Measurements from ENCODE around the gene PNLIPRP3. TPM values are rescaled to one million over a fixed set of nuclear protein-coding genes. Genes with fewer than 3 reads are reported as not detected.

Gene PNLIPRP3
- total and polyA plus RNA-seq, 7 experiments from 2014 or later: not detected

DNA sequence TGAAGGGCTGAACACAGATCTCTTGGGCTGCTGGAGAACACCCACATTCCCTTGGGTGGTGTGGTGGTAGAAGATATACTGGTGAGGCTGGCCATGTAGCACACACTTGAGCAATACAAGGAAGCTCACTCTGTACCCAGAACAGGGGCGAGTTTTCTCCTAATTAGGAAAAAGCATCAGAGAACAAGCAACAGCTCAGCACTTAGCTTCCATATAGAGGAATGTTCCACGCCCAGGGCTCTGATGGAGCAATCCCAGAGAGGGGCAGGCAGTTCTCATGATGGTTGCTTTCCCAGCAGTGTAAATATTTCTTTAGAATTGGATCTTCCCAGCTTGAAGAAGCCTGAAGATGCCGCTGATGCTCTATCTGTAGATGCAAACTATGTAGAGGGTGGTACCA lies 97.1 kb downstream of the PNLIPRP3 start:
- Mint-ChIP-seq H3K4me1 (no peaks in the 10 kb centered on the region), H3K4me3 (no peak overlapping the region), H3K27ac (no peak overlapping the region), H3K36me3 (no peaks in the 10 kb centered on the region), H3K27me3 (peaks cover 0 to 16% (median 14%) of the 10 kb centered on the region in 5 donors), H3K9me3 (peaks cover 0 to 3% (median 0%) of the 10 kb centered on the region in 11 donors)
- H3K27ac ChIP-seq (ENCODE audit: low read depth, low read length): no peak overlapping the region
- H3K4me1 ChIP-seq (ENCODE audit: control insufficient read depth in 2 of 2, insufficient read depth in 2 of 2, low read length in 2 of 2): no peaks in the 10 kb centered on the region
- intact Hi-C loops (cut with micrococcal nuclease): loop anchor here in 1 of 2 donors (5.0 kb wide), 1 partner anchor 243 kb away; no protein-coding TSS in a partner anchor
- ATAC-seq (no peak), DNase-seq (no peak)
- no peaks in the 10 kb centered on the region for H3K27me3 ChIP-seq (ENCODE audit: control insufficient read depth in 2 of 2, insufficient read depth in 2 of 2, low read length in 2 of 2)
- H3K4me3 ChIP-seq (ENCODE audit: low read length): no peak overlapping the region
- ChIA-PET CTCF (interaction anchor here (0.6 kb wide), 1 partner anchor 1932 kb away, joined by 3 read pairs; no protein-coding TSS in a partner anchor), POLR2A (no interaction called here)
- H3K9me3 ChIP-seq (ENCODE audit: control insufficient read depth in 2 of 3, low read length in 3 of 3): no peaks in the 10 kb centered on the region
- no peaks in the 10 kb centered on the region for H3K36me3 ChIP-seq (ENCODE audit: control insufficient read depth in 2 of 3, insufficient read depth in 3 of 3, low read length in 3 of 3)

DNA sequence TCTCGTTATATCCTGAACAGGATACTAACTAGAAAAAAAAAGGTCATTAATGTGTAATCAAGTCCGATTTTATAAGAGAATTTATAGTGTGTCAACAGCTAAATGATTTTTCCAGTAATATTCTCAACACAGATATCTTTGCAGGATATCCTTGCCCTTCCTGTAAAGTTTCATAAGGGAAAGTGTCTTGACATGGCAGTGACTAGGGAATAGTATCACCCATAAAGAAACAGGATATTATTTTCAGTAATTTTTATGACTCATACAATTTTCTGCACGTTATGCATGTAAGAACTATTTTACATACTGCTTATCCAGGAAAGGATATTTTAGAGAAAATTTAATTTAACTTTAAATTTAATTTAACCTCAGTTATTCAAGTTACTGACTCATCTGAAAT lies 98.6 kb downstream of the PNLIPRP3 start:
- Histone ChIP-seq H3K9me3 (ENCODE audit: control insufficient read depth in 2 of 3, low read length in 3 of 3) (no peaks in the 10 kb centered on the region), H3K4me3 (ENCODE audit: low read length) (no peak overlapping the region), H3K36me3 (ENCODE audit: control insufficient read depth in 2 of 3, insufficient read depth in 3 of 3, low read length in 3 of 3) (no peaks in the 10 kb centered on the region), H3K27ac (ENCODE audit: low read depth, low read length) (no peak overlapping the region), H3K27me3 (ENCODE audit: control insufficient read depth in 2 of 2, insufficient read depth in 2 of 2, low read length in 2 of 2) (no peaks in the 10 kb centered on the region), H3K4me1 (ENCODE audit: control insufficient read depth in 2 of 2, insufficient read depth in 2 of 2, low read length in 2 of 2) (no peaks in the 10 kb centered on the region)
- ChIA-PET CTCF (interaction anchor here (0.6 kb wide), 2 partner anchors 55 to 284 kb away, joined by 3 to 8 read pairs; no protein-coding TSS in a partner anchor), POLR2A (no interaction called here)
- ATAC-seq: no peak
- intact Hi-C loops (cut with micrococcal nuclease): no loop called here
- DNase-seq: no peak
- Mint-ChIP-seq H3K9me3 (peaks cover 0 to 5% (median 0%) of the 10 kb centered on the region in 11 donors), H3K27ac (no peak overlapping the region), H3K4me3 (no peak overlapping the region), H3K36me3 (no peaks in the 10 kb centered on the region), H3K27me3 (peaks cover 0 to 14% (median 14%) of the 10 kb centered on the region in 5 donors), H3K4me1 (no peaks in the 10 kb centered on the region)

Other genes starting within 250 kb of the PNLIPRP3 start
- gene GFRA1, start 154.6 kb upstream of the PNLIPRP3 start, total RNA-seq: not detected
- gene GFRA1, start 154.6 kb upstream of the PNLIPRP3 start, polyA plus RNA-seq: not detected
- gene CCDC172, start 103.4 kb upstream of the PNLIPRP3 start, total RNA-seq: not detected
- gene CCDC172, start 103.4 kb upstream of the PNLIPRP3 start, polyA plus RNA-seq: not detected
- gene PNLIP, start 118.1 kb downstream of the PNLIPRP3 start, total RNA-seq: not detected
- not detected for gene PNLIP, start 118.1 kb downstream of the PNLIPRP3 start, polyA plus RNA-seq
- gene PNLIPRP1, start 163.1 kb downstream of the PNLIPRP3 start, total RNA-seq: not detected
- gene PNLIPRP1, start 163.1 kb downstream of the PNLIPRP3 start, polyA plus RNA-seq: not detected
- gene PNLIPRP2, start 193.1 kb downstream of the PNLIPRP3 start, total RNA-seq: not detected
- not detected for gene PNLIPRP2, start 193.1 kb downstream of the PNLIPRP3 start, polyA plus RNA-seq